ENCODE results near the gene SRGAP3. TPM values are rescaled to one million over a fixed set of nuclear protein-coding genes. Genes with fewer than 3 reads are reported as not detected.

Gene SRGAP3
- total RNA-seq, 1 experiment from 2014 or later, result 17.9 TPM

- no peak for TF ChIP-seq ZBTB21 (CRISPR knock-in tag; IDR thresholded peaks at IDR 0.05; ENCODE audit: borderline replicate concordance)
Measured at GRCh38 chr3:9167222-9167621, 82.2 kb downstream of the SRGAP3 start (continued).

GRCh38 chr3:9165421-9165820, 84.0 kb downstream of the SRGAP3 start:
- H3K4me1 Mint-ChIP-seq, result no peaks in the 10 kb centered on the region; the same call in 1 of the 2 replicates
- H3K27ac Mint-ChIP-seq, result no peak overlapping the region
- no peaks in the 10 kb centered on the region for H3K27me3 Mint-ChIP-seq (ENCODE audit: low read depth)
- TF ChIP-seq MYBL2 (CRISPR knock-in tag; IDR thresholded peaks at IDR 0.05) (no peak), PRRX2 (CRISPR knock-in tag; IDR thresholded peaks at IDR 0.05) (no peak), AFF4 (CRISPR knock-in tag; IDR thresholded peaks at IDR 0.05; ENCODE audit: borderline replicate concordance) (no peak), NFATC4 (CRISPR knock-in tag; IDR thresholded peaks at IDR 0.05) (no peak), ELF4 (CRISPR knock-in tag; IDR thresholded peaks at IDR 0.05; ENCODE audit: low read depth) (no peak)
- ATAC-seq, result no peak
- H3K4me3 Mint-ChIP-seq, result no peak overlapping the region
- POLR2A ChIA-PET, result no interaction called here
- no peak for DNase-seq (ENCODE audit: low spot score)
- H3K9me3 Mint-ChIP-seq, result no peaks in the 10 kb centered on the region
- H3K36me3 Mint-ChIP-seq, result no peaks in the 10 kb centered on the region
- CTCF ChIA-PET, result no interaction called here

GRCh38 chr3:9163289-9163688, 86.2 kb downstream of the SRGAP3 start:
- no peaks in the 10 kb centered on the region for H3K9me3 Mint-ChIP-seq
- ATAC-seq (no peak), DNase-seq (ENCODE audit: low spot score) (no peak)
- no peaks in the 10 kb centered on the region for H3K36me3 Mint-ChIP-seq
- CTCF ChIA-PET, result interaction anchor here (0.7 kb wide), 1 partner anchor 86 kb away, joined by 3 read pairs; the partner anchor contains the start of gene SRGAP3
- no peaks in the 10 kb centered on the region for H3K27me3 Mint-ChIP-seq (ENCODE audit: low read depth)
- no peak overlapping the region for H3K4me3 Mint-ChIP-seq
- H3K4me1 Mint-ChIP-seq, result peaks cover 5% of the 10 kb centered on the region; the same call in 1 of the 2 replicates
- no peak overlapping the region for H3K27ac Mint-ChIP-seq
- POLR2A ChIA-PET, result interaction anchor here (0.5 kb wide), 1 partner anchor 206 kb away, joined by 6 read pairs; no protein-coding TSS in a partner anchor
- TF ChIP-seq ZNF532 (CRISPR knock-in tag; IDR thresholded peaks at IDR 0.05; ENCODE audit: borderline replicate concordance), result no peak
- no peak for TF ChIP-seq SP1 (CRISPR knock-in tag; conservative IDR thresholded peaks at IDR 0.05)
- TF ChIP-seq CBFB (CRISPR knock-in tag; IDR thresholded peaks at IDR 0.05; ENCODE audit: low read depth), result no peak
- TF ChIP-seq TEAD1 (CRISPR knock-in tag; IDR thresholded peaks at IDR 0.05), result no peak
- TF ChIP-seq ZNF232 (CRISPR knock-in tag; IDR thresholded peaks at IDR 0.05), result no peak
- no peak for TF ChIP-seq SMAD4 (CRISPR knock-in tag; IDR thresholded peaks at IDR 0.05)
- TF ChIP-seq ZNF512 (CRISPR knock-in tag; IDR thresholded peaks at IDR 0.05; ENCODE audit: borderline replicate concordance), result no peak
- TF ChIP-seq TCF7 (CRISPR knock-in tag; IDR thresholded peaks at IDR 0.05; ENCODE audit: low read depth), result no peak
- TF ChIP-seq E2F4 (CRISPR knock-in tag; IDR thresholded peaks at IDR 0.05; ENCODE audit: borderline replicate concordance, low read depth), result no peak
- no peak for TF ChIP-seq ZNF671 (CRISPR knock-in tag; IDR thresholded peaks at IDR 0.05)
- no peak for TF ChIP-seq CDX4 (CRISPR knock-in tag; IDR thresholded peaks at IDR 0.05; ENCODE audit: borderline replicate concordance)
- TF ChIP-seq CTCF (IDR thresholded peaks at IDR 0.05), result no peak
- no peak for TF ChIP-seq ZNF138 (CRISPR knock-in tag; conservative IDR thresholded peaks at IDR 0.05)
- TF ChIP-seq IRF2 (CRISPR knock-in tag; IDR thresholded peaks at IDR 0.05; ENCODE audit: borderline replicate concordance, low read depth), result no peak

Measured in WTC11 (cell line).